Osteocyte (in vitro differentiated cells): ENCODE results near the gene NR4A1. TPM values are rescaled to one million over a fixed set of nuclear protein-coding genes. Genes with fewer than 3 reads are reported as not detected.

ENCODE experiments used
- DNase-seq: peaks from one replicate; pipeline ENCODE4 v3.0.0; 2021; ENCODE audit warnings: mixed read lengths; ENCODE audit not compliant: unreplicated experiment; ENCODE audit errors: extremely low spot score
- H3K27ac Mint-ChIP-seq: one replicate; pipeline ENCODE4 v1.8.0; 2021; ENCODE audit warnings: mild to moderate bottlenecking, mixed read lengths; ENCODE audit not compliant: unreplicated experiment
- H3K27me3 Mint-ChIP-seq: one replicate; pipeline ENCODE4 v1.8.0; 2021; ENCODE audit warnings: mixed read lengths; ENCODE audit not compliant: unreplicated experiment
- H3K36me3 Mint-ChIP-seq: one replicate; pipeline ENCODE4 v1.8.0; 2021; ENCODE audit warnings: mixed read lengths; ENCODE audit not compliant: unreplicated experiment
- H3K4me1 Mint-ChIP-seq: one replicate; pipeline ENCODE4 v1.8.0; 2021; ENCODE audit warnings: mixed read lengths; ENCODE audit not compliant: unreplicated experiment
- H3K4me3 Mint-ChIP-seq: one replicate; pipeline ENCODE4 v1.8.0; 2021; ENCODE audit warnings: mild to moderate bottlenecking, moderate library complexity, mixed read lengths; ENCODE audit not compliant: unreplicated experiment
- H3K9me3 Mint-ChIP-seq: one replicate; pipeline ENCODE4 v1.8.0; 2021; ENCODE audit warnings: mixed read lengths; ENCODE audit not compliant: unreplicated experiment
- total RNA-seq: library from RNA; stranded (reverse); gene quantifications from 2 replicates; pipeline ENCODE4 v1.2.1, GENCODE V29; 2021
- TF ChIP-seq, protein P1 (sequence below): fragments of 200-600 bp; sonication (generic); IDR thresholded peaks from 2 replicates; pipeline ENCODE4 v1.5.0; 2021; ENCODE audit warnings: antibody characterized with exemption, mild to moderate bottlenecking, moderate library complexity

The NR4A1 gene
- total RNA-seq, 1 donor from 2014 or later = 13.0 TPM

DNA sequence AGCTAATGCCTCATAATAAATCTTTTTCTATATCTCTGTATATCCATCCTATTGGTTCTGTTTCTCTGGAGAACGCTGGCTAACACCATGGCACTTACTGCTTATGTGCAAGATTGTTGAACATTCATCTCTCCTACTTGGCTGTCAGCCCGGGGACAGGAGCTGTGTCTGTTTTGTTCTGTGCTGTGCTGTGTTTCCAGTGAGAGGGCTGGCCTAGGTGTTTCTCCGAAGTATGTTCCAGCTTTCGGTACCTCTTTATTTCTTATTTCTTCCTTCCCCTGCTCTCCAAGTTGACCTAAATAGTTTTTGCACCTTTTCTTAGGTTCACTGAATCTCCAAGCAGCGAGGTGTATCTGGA is 18.8 kb upstream of the NR4A1 start:
- peaks cover 36% of the 10 kb centered on the region for H3K4me1 Mint-ChIP-seq
- H3K27ac Mint-ChIP-seq = peak overlapping the region; percentile 94
- H3K4me3 Mint-ChIP-seq = peak overlapping the region; percentile 71
- no peaks in the 10 kb centered on the region for H3K9me3 Mint-ChIP-seq
- H3K36me3 Mint-ChIP-seq = no peaks in the 10 kb centered on the region
- no peak for DNase-seq
- TF ChIP-seq, protein P1, sequence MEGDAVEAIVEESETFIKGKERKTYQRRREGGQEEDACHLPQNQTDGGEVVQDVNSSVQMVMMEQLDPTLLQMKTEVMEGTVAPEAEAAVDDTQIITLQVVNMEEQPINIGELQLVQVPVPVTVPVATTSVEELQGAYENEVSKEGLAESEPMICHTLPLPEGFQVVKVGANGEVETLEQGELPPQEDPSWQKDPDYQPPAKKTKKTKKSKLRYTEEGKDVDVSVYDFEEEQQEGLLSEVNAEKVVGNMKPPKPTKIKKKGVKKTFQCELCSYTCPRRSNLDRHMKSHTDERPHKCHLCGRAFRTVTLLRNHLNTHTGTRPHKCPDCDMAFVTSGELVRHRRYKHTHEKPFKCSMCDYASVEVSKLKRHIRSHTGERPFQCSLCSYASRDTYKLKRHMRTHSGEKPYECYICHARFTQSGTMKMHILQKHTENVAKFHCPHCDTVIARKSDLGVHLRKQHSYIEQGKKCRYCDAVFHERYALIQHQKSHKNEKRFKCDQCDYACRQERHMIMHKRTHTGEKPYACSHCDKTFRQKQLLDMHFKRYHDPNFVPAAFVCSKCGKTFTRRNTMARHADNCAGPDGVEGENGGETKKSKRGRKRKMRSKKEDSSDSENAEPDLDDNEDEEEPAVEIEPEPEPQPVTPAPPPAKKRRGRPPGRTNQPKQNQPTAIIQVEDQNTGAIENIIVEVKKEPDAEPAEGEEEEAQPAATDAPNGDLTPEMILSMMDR = no peak
- H3K27me3 Mint-ChIP-seq = no peaks in the 10 kb centered on the region

DNA sequence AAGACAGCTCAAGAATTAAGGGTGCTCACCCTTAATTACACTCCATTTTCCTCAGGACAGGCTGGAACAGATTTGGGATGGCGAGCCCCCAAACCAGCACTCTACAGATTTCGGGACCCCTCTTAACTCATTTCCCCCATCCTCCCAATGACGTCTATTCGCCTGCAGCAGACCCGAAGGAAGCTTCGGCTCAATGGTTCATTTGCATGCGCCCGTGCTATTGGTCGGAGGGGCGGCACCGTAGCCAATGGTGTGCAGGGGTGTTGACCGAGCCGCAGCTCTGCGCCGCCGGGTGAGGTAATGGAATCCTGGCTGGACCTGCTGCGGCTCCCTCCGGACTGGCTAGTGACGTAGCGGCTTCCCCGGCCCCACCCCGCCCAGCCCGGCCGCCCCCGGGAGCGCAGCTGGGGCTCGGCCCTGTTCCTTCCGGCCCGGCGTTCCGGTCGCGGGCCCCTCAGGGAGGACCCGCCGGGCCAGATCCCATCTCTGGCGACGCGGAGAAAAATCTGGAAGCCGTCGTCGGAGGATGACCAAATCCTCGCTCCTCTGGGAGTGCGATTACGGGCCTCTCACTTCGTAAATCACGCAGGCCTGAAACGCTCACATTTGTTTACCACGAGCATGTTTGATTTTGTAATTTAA is 18.3 kb upstream of the NR4A1 start:
- H3K9me3 Mint-ChIP-seq = no peaks in the 10 kb centered on the region
- H3K4me1 Mint-ChIP-seq = peaks cover 39% of the 10 kb centered on the region
- peak overlapping the region; percentile 94 for H3K27ac Mint-ChIP-seq
- no peaks in the 10 kb centered on the region for H3K27me3 Mint-ChIP-seq
- TF ChIP-seq, protein P1 = no peak
- DNase-seq = peak; percentile 98
- no peaks in the 10 kb centered on the region for H3K36me3 Mint-ChIP-seq
- H3K4me3 Mint-ChIP-seq = peak overlapping the region; percentile 71

DNA sequence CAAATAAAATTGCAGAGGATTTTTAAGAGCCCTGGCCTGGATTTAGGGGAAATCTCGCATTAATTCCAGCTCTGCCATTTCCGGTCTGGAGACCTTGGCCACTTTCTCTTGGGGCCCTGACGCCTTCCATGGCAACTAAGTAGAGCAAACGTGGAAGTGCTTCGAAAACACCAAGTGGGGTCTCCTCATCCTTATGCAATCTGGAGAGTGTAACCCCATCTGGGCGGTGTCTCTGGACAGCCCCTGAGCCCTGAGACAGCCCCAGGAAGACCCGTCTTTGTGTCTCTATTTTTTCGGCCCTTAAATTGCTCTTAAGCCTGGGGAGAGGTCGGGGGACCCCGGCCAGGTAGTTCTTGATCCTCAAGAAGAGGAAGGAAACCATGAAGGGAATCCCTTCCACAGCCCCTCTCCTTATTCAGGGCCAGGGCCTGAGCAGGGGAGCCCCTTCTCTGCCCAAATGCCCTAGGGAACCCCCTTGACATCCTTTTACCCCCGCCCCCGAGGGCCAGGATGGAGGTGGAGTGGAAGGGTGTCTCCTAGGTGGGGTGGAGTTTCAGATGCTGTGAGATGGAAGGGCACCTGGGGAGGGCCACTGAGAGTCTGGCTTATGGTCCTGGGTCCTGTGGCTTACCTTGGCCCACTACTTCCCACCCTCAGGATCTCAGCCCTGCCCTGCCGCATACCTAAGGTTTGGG is 17.6 kb upstream of the NR4A1 start:
- Mint-ChIP-seq H3K27ac (peak overlapping the region; percentile 90), H3K36me3 (no peaks in the 10 kb centered on the region), H3K27me3 (no peaks in the 10 kb centered on the region), H3K4me3 (peak overlapping the region; percentile 63), H3K9me3 (no peaks in the 10 kb centered on the region), H3K4me1 (peaks cover 42% of the 10 kb centered on the region)
- DNase-seq = no peak
- TF ChIP-seq, protein P1 = no peak

DNA sequence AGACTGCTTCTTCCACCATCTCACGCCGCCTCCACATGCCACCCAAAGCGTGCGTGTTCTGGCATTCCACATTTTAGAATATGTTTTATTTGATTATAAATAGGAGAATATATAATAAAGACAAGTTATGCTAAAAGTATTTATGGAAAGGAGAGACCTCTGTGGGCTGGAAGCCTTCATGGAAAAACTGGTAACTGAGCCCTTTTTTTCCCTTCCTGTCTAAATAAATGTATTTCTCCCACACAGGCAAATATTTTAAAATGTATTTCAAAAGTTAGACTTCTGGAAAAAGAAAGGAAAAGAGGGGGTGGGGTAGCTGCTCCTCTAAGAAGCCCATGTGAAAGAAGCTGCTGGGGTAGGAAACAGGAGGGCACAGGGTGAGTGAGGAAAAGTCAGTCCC is 16.1 kb upstream of the NR4A1 start:
- Mint-ChIP-seq H3K36me3 (no peaks in the 10 kb centered on the region), H3K27ac (peak overlapping the region; percentile 44), H3K4me3 (peak overlapping the region; percentile 63), H3K4me1 (peaks cover 35% of the 10 kb centered on the region), H3K9me3 (no peaks in the 10 kb centered on the region), H3K27me3 (no peaks in the 10 kb centered on the region)
- no peak for DNase-seq
- TF ChIP-seq, protein P1 = no peak

DNA sequence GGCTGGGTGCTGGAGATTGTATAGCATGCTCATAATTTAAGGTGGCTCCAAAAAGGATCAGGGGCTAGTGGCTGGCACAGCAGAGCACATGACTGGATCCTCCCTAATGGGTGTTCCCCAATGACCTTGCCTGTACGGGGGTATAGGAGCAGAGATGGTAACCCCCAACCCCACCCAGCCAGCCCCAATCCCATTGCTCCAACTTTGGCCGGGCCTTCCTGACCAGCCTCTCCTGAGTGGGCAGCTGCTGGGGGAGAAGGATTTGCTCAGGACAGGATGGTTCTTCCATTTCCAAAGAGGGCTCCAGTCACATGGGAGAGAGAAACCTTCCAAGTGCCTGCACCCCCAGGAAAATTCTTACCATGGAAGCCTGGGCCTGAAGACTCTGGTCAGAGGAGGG is 15.3 kb upstream of the NR4A1 start:
- peak overlapping the region; percentile 69 for H3K27ac Mint-ChIP-seq
- TF ChIP-seq, protein P1 = no peak
- H3K4me1 Mint-ChIP-seq = peaks cover 35% of the 10 kb centered on the region
- H3K9me3 Mint-ChIP-seq = no peaks in the 10 kb centered on the region
- no peaks in the 10 kb centered on the region for H3K36me3 Mint-ChIP-seq
- DNase-seq = no peak
- H3K4me3 Mint-ChIP-seq = peak overlapping the region; percentile 63
- no peaks in the 10 kb centered on the region for H3K27me3 Mint-ChIP-seq
